OCI-LY1 (cell line): ENCODE data around the gene COG8.

Experiments
- H2AFZ ChIP-seq: fragments of 200-600 bp; sonication (generic), shearing (Covaris generic); 2 replicates; pipeline ENCODE4 v1.6.0; 2014; ENCODE audit warnings: antibody characterized with exemption, mild to moderate bottlenecking, low read length
- H3F3A ChIP-seq: fragments of 200-600 bp; sonication (generic), shearing (Covaris generic); 2 replicates; pipeline ENCODE4 v1.6.0; 2014; ENCODE audit warnings: mild to moderate bottlenecking, antibody characterized with exemption, low read length, moderate library complexity; ENCODE audit not compliant: insufficient read depth
- H3K27ac ChIP-seq: fragments of 200-600 bp; sonication (generic); 2 replicates; pipeline ENCODE4 v1.5.1; 2014; ENCODE audit warnings: low read length, mixed run types, mild to moderate bottlenecking, low read depth; ENCODE audit not compliant: poor library complexity, severe bottlenecking
- H3K27me3 ChIP-seq: fragments of 200-600 bp; sonication (generic); 2 replicates; pipeline ENCODE4 v1.6.0; 2014; ENCODE audit warnings: antibody characterized with exemption, mild to moderate bottlenecking, low read length, moderate library complexity; ENCODE audit not compliant: insufficient read depth
- H3K36me3 ChIP-seq: fragments of 200-600 bp; sonication (generic); 2 replicates; pipeline ENCODE4 v1.6.1; 2014; ENCODE audit warnings: mild to moderate bottlenecking, antibody characterized with exemption, low read length, moderate library complexity, mixed read lengths; ENCODE audit not compliant: insufficient read depth
- H3K4me1 ChIP-seq: fragments of 200-600 bp; sonication (generic); 2 replicates; pipeline ENCODE4 v1.5.1; 2014; ENCODE audit warnings: mild to moderate bottlenecking, low read length, moderate library complexity; ENCODE audit not compliant: insufficient read depth, severe bottlenecking
- H3K4me2 ChIP-seq: fragments of 200-600 bp; sonication (generic), shearing (Covaris generic); 2 replicates; pipeline ENCODE4 v1.6.1; 2014; ENCODE audit warnings: low read length
- H3K4me3 ChIP-seq: fragments of 200-600 bp; sonication (generic); 2 replicates; pipeline ENCODE4 v1.5.1; 2014; ENCODE audit warnings: low read length, low read depth, mild to moderate bottlenecking, mixed read lengths; ENCODE audit not compliant: poor library complexity, severe bottlenecking
- H3K79me2 ChIP-seq: fragments of 200-600 bp; shearing (Covaris generic); 2 replicates; pipeline ENCODE4 v1.6.1; 2016; ENCODE audit warnings: mixed run types, low read length, mixed read lengths; ENCODE audit not compliant: insufficient read depth
- H3K9ac ChIP-seq: fragments of 200-600 bp; sonication (generic), shearing (Covaris generic); 2 replicates; pipeline ENCODE4 v1.6.1; 2014; ENCODE audit warnings: mild to moderate bottlenecking, low read length, mixed read lengths
- H3K9me2 ChIP-seq: fragments of 200-600 bp; sonication (generic), shearing (Covaris generic); 2 replicates; pipeline ENCODE4 v1.6.1; 2014; ENCODE audit warnings: low read depth, mild to moderate bottlenecking, low read length, mixed read lengths
- H3K9me3 ChIP-seq: fragments of 200-600 bp; shearing (Covaris generic); 2 replicates; pipeline ENCODE4 v1.6.1; 2014; ENCODE audit warnings: low read length, mixed read lengths
- H4K20me1 ChIP-seq: fragments of 200-600 bp; sonication (generic), shearing (Covaris generic); 2 replicates; pipeline ENCODE4 v1.6.0; 2016; ENCODE audit warnings: mild to moderate bottlenecking, low read length; ENCODE audit not compliant: insufficient read depth
- EZH2 ChIP-seq: fragments of 200-600 bp; sonication (generic), shearing (Covaris generic); IDR thresholded peaks from 2 replicates; pipeline ENCODE4 v1.8.0; 2017; ENCODE audit warnings: borderline replicate concordance, mixed run types, mild to moderate bottlenecking, antibody characterized with exemption, low read length, moderate library complexity, mixed read lengths
- TF ChIP-seq, protein P1 (sequence below): fragments of 200-600 bp; sonication (generic), shearing (Covaris generic); IDR thresholded peaks from 2 replicates; pipeline ENCODE4 v1.5.1; 2017; ENCODE audit warnings: mild to moderate bottlenecking, antibody characterized with exemption, low read length, moderate library complexity, mixed read lengths

Gene COG8

DNA sequence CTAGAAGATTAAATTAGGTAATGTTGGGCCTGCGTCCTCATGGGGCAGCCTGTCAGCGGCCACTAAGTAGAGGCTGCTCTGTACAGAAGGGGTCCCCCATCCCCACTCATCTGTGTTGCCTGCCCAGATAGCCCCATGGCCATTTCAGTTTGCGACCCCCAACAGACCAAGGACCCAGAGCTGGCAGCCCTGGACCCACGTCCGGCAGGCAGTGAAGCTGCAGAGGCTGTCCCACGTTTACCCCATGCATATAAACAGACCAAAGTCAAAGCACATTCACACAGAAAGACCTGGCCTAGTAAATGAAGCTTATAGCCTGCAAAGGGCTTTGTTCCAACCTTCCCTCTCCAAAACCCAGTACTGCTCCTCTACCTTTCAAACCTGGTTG, 13.6 kb downstream of the COG8 start:
- H3K79me2 ChIP-seq, result peaks cover 45% of the 10 kb centered on the region
- H3K4me1 ChIP-seq, result peaks cover 39% of the 10 kb centered on the region
- H3K9me2 ChIP-seq, result no peaks in the 10 kb centered on the region
- peak overlapping the region; percentile 82; the same call in 1 of the 2 replicates for H3K4me2 ChIP-seq
- H3K4me3 ChIP-seq, result peak overlapping the region; percentile 84
- TF ChIP-seq, protein P1, sequence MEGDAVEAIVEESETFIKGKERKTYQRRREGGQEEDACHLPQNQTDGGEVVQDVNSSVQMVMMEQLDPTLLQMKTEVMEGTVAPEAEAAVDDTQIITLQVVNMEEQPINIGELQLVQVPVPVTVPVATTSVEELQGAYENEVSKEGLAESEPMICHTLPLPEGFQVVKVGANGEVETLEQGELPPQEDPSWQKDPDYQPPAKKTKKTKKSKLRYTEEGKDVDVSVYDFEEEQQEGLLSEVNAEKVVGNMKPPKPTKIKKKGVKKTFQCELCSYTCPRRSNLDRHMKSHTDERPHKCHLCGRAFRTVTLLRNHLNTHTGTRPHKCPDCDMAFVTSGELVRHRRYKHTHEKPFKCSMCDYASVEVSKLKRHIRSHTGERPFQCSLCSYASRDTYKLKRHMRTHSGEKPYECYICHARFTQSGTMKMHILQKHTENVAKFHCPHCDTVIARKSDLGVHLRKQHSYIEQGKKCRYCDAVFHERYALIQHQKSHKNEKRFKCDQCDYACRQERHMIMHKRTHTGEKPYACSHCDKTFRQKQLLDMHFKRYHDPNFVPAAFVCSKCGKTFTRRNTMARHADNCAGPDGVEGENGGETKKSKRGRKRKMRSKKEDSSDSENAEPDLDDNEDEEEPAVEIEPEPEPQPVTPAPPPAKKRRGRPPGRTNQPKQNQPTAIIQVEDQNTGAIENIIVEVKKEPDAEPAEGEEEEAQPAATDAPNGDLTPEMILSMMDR, result no peak
- TF ChIP-seq EZH2, result no peak
- no peaks in the 10 kb centered on the region for H3F3A ChIP-seq
- no peak overlapping the region for H2AFZ ChIP-seq
- H3K9ac ChIP-seq, result no peak overlapping the region; the same call in 1 of the 2 replicates
- H4K20me1 ChIP-seq, result no peaks in the 10 kb centered on the region
- no peaks in the 10 kb centered on the region for H3K27me3 ChIP-seq
- H3K9me3 ChIP-seq, result no peaks in the 10 kb centered on the region
- H3K36me3 ChIP-seq, result peaks cover 78% of the 10 kb centered on the region
- no peak overlapping the region for H3K27ac ChIP-seq

DNA sequence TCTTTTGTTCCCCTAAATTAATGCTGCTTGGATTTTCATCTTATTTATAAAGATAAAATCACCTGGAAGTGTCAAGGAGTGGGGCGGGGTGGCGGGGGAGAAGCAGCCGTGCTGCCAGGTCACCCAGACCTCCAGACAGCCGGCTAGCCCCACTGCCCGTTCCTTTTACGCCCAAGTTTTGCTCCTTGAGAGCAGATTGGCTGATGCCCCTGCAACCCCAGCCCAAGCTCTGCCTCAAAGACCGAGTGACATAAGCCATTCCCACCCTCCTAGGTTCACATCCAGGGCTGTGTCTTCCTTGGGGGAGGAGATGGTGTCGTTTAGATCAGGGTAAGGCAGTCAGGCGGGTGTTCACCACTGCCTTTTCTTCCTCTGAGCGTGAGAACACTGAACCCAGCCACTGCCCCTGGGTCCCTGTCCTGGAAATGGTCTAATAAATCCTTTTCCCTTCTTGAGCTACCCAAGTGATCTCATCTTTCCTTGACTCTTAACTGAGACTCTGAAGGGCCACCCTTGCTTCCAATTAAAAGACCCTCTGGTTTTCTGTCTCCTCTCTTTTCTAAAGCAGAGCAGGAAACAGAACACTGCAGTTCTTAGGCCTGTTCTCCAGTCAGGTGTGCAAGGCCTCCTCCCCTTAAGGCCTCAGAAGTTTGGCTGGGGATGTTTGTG, 14.6 kb downstream of the COG8 start:
- TF ChIP-seq, protein P1, result no peak
- no peak for TF ChIP-seq EZH2
- Histone ChIP-seq H3K9ac (no peak overlapping the region), H3K9me3 (no peaks in the 10 kb centered on the region), H3K27ac (no peak overlapping the region), H3K27me3 (no peaks in the 10 kb centered on the region), H3F3A (no peaks in the 10 kb centered on the region), H3K36me3 (peaks cover 88% of the 10 kb centered on the region), H4K20me1 (no peaks in the 10 kb centered on the region), H2AFZ (no peak overlapping the region), H3K4me2 (no peak overlapping the region), H3K4me3 (no peak overlapping the region), H3K9me2 (no peaks in the 10 kb centered on the region), H3K79me2 (peaks cover 44% of the 10 kb centered on the region), H3K4me1 (peaks cover 39% of the 10 kb centered on the region)

DNA sequence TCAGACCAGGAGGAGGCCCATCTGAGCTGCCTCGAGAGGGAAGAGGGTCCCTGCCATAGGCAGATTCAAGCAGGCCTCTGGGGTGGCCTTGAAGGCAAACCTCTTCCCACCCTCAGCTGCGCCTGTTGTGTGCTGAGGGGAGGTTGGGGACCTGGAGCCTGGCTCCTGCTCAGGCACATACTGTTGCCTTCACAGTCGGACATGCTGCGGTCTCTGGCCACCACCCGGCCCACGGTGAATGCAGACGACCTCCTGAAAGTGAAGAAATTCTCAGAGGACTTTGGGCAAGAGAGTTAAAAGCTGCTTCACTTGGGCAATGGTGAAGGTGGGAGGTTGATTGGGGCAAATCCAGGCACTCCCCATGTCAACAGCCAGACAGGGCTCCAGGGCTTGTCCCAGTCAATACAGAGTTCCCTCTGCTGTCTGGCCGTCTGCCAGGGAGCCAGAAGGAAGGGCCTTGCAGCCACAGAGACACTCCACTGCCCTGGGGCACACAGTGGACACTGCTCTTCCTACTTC, 15.3 kb downstream of the COG8 start:
- Histone ChIP-seq H2AFZ (no peak overlapping the region), H3K79me2 (peaks cover 38% of the 10 kb centered on the region), H4K20me1 (no peaks in the 10 kb centered on the region), H3K4me2 (no peak overlapping the region), H3K27ac (no peak overlapping the region), H3K36me3 (peaks cover 95% of the 10 kb centered on the region), H3K27me3 (no peaks in the 10 kb centered on the region), H3K9me3 (no peaks in the 10 kb centered on the region), H3K9ac (no peak overlapping the region), H3K4me3 (no peak overlapping the region), H3K9me2 (no peaks in the 10 kb centered on the region), H3K4me1 (peaks cover 34% of the 10 kb centered on the region), H3F3A (no peaks in the 10 kb centered on the region)
- TF ChIP-seq, protein P1, result no peak
- no peak for TF ChIP-seq EZH2
